ENCODE measurements around the gene IQSEC1.

DNA sequence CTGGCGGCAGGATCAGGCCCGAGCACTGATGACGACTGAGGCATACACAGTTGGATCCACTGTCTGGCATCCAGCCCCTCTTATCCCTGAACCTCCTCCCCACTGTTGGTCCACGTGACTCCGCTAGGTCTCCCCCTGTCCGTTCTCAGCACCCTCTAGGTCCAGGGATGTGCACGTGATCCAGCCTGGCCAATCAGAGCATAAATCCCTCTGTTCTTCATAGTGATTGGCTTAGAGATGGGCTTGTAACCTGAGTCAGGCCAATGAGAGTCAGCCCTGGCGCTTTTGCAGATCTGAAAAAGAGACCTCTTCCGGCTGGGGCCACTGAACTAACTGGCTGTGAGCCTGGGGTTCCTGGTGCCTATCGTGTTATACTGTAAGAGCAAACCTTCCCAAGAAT lies 20.5 kb upstream of the IQSEC1 start:
- TF ChIP-seq, protein P1, sequence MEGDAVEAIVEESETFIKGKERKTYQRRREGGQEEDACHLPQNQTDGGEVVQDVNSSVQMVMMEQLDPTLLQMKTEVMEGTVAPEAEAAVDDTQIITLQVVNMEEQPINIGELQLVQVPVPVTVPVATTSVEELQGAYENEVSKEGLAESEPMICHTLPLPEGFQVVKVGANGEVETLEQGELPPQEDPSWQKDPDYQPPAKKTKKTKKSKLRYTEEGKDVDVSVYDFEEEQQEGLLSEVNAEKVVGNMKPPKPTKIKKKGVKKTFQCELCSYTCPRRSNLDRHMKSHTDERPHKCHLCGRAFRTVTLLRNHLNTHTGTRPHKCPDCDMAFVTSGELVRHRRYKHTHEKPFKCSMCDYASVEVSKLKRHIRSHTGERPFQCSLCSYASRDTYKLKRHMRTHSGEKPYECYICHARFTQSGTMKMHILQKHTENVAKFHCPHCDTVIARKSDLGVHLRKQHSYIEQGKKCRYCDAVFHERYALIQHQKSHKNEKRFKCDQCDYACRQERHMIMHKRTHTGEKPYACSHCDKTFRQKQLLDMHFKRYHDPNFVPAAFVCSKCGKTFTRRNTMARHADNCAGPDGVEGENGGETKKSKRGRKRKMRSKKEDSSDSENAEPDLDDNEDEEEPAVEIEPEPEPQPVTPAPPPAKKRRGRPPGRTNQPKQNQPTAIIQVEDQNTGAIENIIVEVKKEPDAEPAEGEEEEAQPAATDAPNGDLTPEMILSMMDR (IDR thresholded peaks at IDR 0.05) = no peak
- TF ChIP-seq POLR2AphosphoS5 (IDR thresholded peaks at IDR 0.05) = no peak

All from prostate gland (tissue), 2 donors.